SK-N-SH (cell line): ENCODE data around the gene SHQ1. TPM values are rescaled to one million over a fixed set of nuclear protein-coding genes. Genes with fewer than 3 reads are reported as not detected.
A peak's percentile ranks its signal among the peaks of the same experiment; 100 is the strongest.
"Not testable (repeated sequence)": the region's sequence is repeated elsewhere in the genome, so short reads cannot be mapped to it uniquely, and the experiment has no call there.

Experiments
- CTCF ChIA-PET: fragments of 300-600, 350-600 bp; formaldehyde crosslinking; extraction: SDS; loops from one replicate; lab custom pipeline; 2021; lab: Yijun Ruan, JAX
- POLR2A ChIA-PET: fragments of 350-600 bp; sonication (Branson Sonifier 250); formaldehyde crosslinking; extraction: SDS; loops from one replicate; lab custom pipeline; 2020; ENCODE audit warnings: antibody characterized with exemption, inconsistent platforms; lab: Yijun Ruan, JAX
- DNase-seq: peaks from one replicate; pipeline ENCODE4 v3.0.0; 2012
- H2AFZ ChIP-seq: fragments of 200-600 bp; sonication (generic); 2 replicates; pipeline ENCODE4 v1.8.1; 2016; ENCODE audit warnings: antibody characterized with exemption, mild to moderate bottlenecking, low read depth
- H3F3A ChIP-seq: fragments of 200-600 bp; sonication (generic); replicated peaks from 2 replicates; pipeline ENCODE3; 2016; ENCODE audit warnings: antibody characterized with exemption, mild to moderate bottlenecking; ENCODE audit not compliant: insufficient read depth
- H3K27ac ChIP-seq, 2 experiments: fragments of 200-500 bp in 1 of 2; fragments of 200-600 bp in 1 of 2; sonication (Bioruptor generic) in 1 of 2; sonication (generic), shearing (Covaris generic) in 1 of 2; 2 replicates each; pipeline versions ENCODE4 v1.5.1 to v1.6.1; 2014 to 2016; ENCODE audit warnings: low read depth in 2 of 2, inconsistent platforms in 1 of 2, low read length in 1 of 2, mild to moderate bottlenecking in 1 of 2, mixed read lengths in 1 of 2
- H3K27me3 ChIP-seq: fragments of 200-600 bp; sonication (generic), shearing (Covaris generic); 2 replicates; pipeline ENCODE4 v1.6.1; 2016; ENCODE audit warnings: mixed run types; ENCODE audit not compliant: insufficient read depth
- H3K36me3 ChIP-seq, 2 experiments: fragments of 200-500 bp in 1 of 2; fragments of 200-600 bp in 1 of 2; sonication (Bioruptor generic) in 1 of 2; sonication (generic) in 1 of 2; replicated peaks in 1 of 2; 2 replicates each; pipeline versions ENCODE3 to v1.5.1; 2014 to 2016; ENCODE audit warnings: low read length in 1 of 2, mild to moderate bottlenecking in 1 of 2; ENCODE audit not compliant: insufficient read depth in 2 of 2, control insufficient read depth in 1 of 2
- H3K4me1 ChIP-seq, 2 experiments: fragments of 200-500 bp in 1 of 2; fragments of 200-600 bp in 1 of 2; sonication (Bioruptor generic) in 1 of 2; sonication (generic), shearing (Covaris generic) in 1 of 2; 2 replicates each; pipeline versions ENCODE4 v1.5.1 to v1.6.1; 2014 to 2016; ENCODE audit warnings: low read depth in 1 of 2, low read length in 1 of 2, mixed run types in 1 of 2; ENCODE audit not compliant: insufficient read depth in 2 of 2, control insufficient read depth in 1 of 2
- H3K4me2 ChIP-seq: fragments of 200-600 bp; sonication (generic), shearing (Covaris generic); 2 replicates; pipeline ENCODE4 v1.6.1; 2017; ENCODE audit warnings: mixed run types
- H3K4me3 ChIP-seq, 2 experiments: fragments of 200-500 bp in 1 of 2; fragments of 200-600 bp in 1 of 2; sonication (Bioruptor generic) in 1 of 2; sonication (generic), shearing (Covaris generic) in 1 of 2; 2 replicates each; pipeline versions ENCODE4 v1.5.1 to v1.8.1; 2014 to 2016; ENCODE audit warnings: low read depth in 2 of 2, inconsistent platforms in 1 of 2, low read length in 1 of 2, mild to moderate bottlenecking in 1 of 2, mixed read lengths in 1 of 2, moderate library complexity in 1 of 2
- H3K79me2 ChIP-seq: fragments of 200-600 bp; sonication (generic); 2 replicates; pipeline ENCODE4 v1.8.1; 2017; ENCODE audit warnings: mild to moderate bottlenecking; ENCODE audit not compliant: insufficient read depth
- H3K9ac ChIP-seq: fragments of 200-600 bp; sonication (generic); 2 replicates; pipeline ENCODE4 v1.6.1; 2017; ENCODE audit warnings: mixed run types
- H3K9me2 ChIP-seq: fragments of 200-600 bp; sonication (generic); 2 replicates; pipeline ENCODE4 v1.6.1; 2017; ENCODE audit warnings: mixed run types
- H3K9me3 ChIP-seq: fragments of 200-600 bp; sonication (generic); 2 replicates; pipeline ENCODE4 v1.6.1; 2017; ENCODE audit warnings: mixed run types, mild to moderate bottlenecking, moderate library complexity
- H4K20me1 ChIP-seq: fragments of 200-600 bp; sonication (generic); 2 replicates; pipeline ENCODE4 v1.6.1; 2017; ENCODE audit warnings: mild to moderate bottlenecking, mixed run types; ENCODE audit not compliant: insufficient read depth
- ELF1 ChIP-seq: IDR thresholded peaks from 2 replicates; pipeline ENCODE4 v1.4.0; 2012
- FOSL2 ChIP-seq: IDR thresholded peaks from 2 replicates; pipeline ENCODE4 v1.4.0; 2012; ENCODE audit warnings: low read depth, mild to moderate bottlenecking, moderate library complexity, borderline replicate concordance
- GABPA ChIP-seq: IDR thresholded peaks from 2 replicates; pipeline ENCODE4 v1.4.0; 2012; ENCODE audit warnings: low read depth, mild to moderate bottlenecking
- GATA2 ChIP-seq: sonication (generic); formaldehyde crosslinking; IDR thresholded peaks from 2 replicates; pipeline ENCODE4 v1.5.0; 2020; ENCODE audit warnings: mild to moderate bottlenecking, missing genetic modification reagents
- MXI1 ChIP-seq: IDR thresholded peaks from 2 replicates; pipeline ENCODE4 v1.6.1; 2012; ENCODE audit warnings: mild to moderate bottlenecking, low read depth, low read length, improper control_type of control experiment
- NFIC ChIP-seq: IDR thresholded peaks from 2 replicates; pipeline ENCODE4 v1.4.0; 2012; ENCODE audit warnings: borderline replicate concordance
- RAD21 ChIP-seq: IDR thresholded peaks from 2 replicates; pipeline ENCODE4 v1.6.1; 2012; ENCODE audit warnings: mild to moderate bottlenecking, low read length
- RCOR1 ChIP-seq: fragments of 150-350 bp; IDR thresholded peaks from 2 replicates; pipeline ENCODE4 v1.6.1; 2017; ENCODE audit warnings: antibody characterized with exemption, low read length
- USF1 ChIP-seq: IDR thresholded peaks from 2 replicates; pipeline ENCODE4 v1.4.0; 2012; ENCODE audit warnings: low read depth, borderline replicate concordance
- USF2 ChIP-seq: fragments of 150-350 bp; IDR thresholded peaks from 2 replicates; pipeline ENCODE4 v1.6.1; 2017; ENCODE audit warnings: antibody characterized with exemption, low read length, low read depth, borderline replicate concordance
- WGBS: methylation state at CpG from one replicate; pipeline ENCODE4 v1.1.6; 2017; ENCODE audit warnings: low lambda C conversion rate; 5-methylcytosine and 5-hydroxymethylcytosine counted together
- polyA plus RNA-seq, 3 experiments: library from polyadenylated mRNA; depleted of rRNA; stranded (reverse); fragments of >200 nt; gene quantifications; 2 replicates each; pipeline ENCODE4 v1.2.3, GENCODE V29; 2012

The SHQ1 gene
- polyA plus RNA-seq, 1 of the 3 experiments (the other 2 are of a cell fraction) = 10.5 TPM

GRCh38 chr3:72791161-72791560 is 57.1 kb downstream of the SHQ1 start:
- H3F3A ChIP-seq = no peaks in the 10 kb centered on the region
- H3K4me2 ChIP-seq = no peak overlapping the region
- H3K27me3 ChIP-seq = no peaks in the 10 kb centered on the region
- H3K9me3 ChIP-seq = no peaks in the 10 kb centered on the region
- H3K4me1 ChIP-seq = no peaks in the 10 kb centered on the region; a peak in 1 of 4 replicates
- H2AFZ ChIP-seq = no peak overlapping the region
- H3K4me3 ChIP-seq = no peak overlapping the region
- ChIA-PET CTCF (interaction anchor here (1.2 to 1.9 kb wide), 3 partner anchors 125 to 916 kb away, joined by 3 to 4 read pairs (median 4); no protein-coding TSS in a partner anchor), POLR2A (no interaction called here)
- H3K79me2 ChIP-seq = no peaks in the 10 kb centered on the region
- TF ChIP-seq USF2 (no peak), RCOR1 (0 out of 2 replicates have a peak, but pooled peaks have one; percentile 26), ELF1 (no peak), FOSL2 (no peak), USF1 (no peak), RAD21 (0 out of 2 replicates have a peak, but pooled peaks have one; percentile 6)
- peaks cover 13 to 23% of the 10 kb centered on the region in 2 experiments for H3K36me3 ChIP-seq
- H3K9me2 ChIP-seq = no peaks in the 10 kb centered on the region
- no peak overlapping the region for H3K27ac ChIP-seq
- 91% methylated on average over 1 of the region's 1 CpG for WGBS
- DNase-seq = peak; percentile 42
- H4K20me1 ChIP-seq = no peaks in the 10 kb centered on the region
- H3K9ac ChIP-seq = no peak overlapping the region

GRCh38 chr3:72789786-72790185 is 58.5 kb downstream of the SHQ1 start:
- Histone ChIP-seq H3K4me1 (no peaks in the 10 kb centered on the region; a peak in 1 of 4 replicates), H3K27me3 (no peaks in the 10 kb centered on the region), H3K79me2 (no peaks in the 10 kb centered on the region), H2AFZ (no peak overlapping the region), H3K36me3 (peaks cover 14 to 28% of the 10 kb centered on the region in 2 experiments), H3K4me2 (no peak overlapping the region), H3K9me3 (no peaks in the 10 kb centered on the region), H3F3A (no peaks in the 10 kb centered on the region), H3K9ac (no peak overlapping the region), H3K4me3 (no peak overlapping the region), H4K20me1 (no peaks in the 10 kb centered on the region), H3K9me2 (no peaks in the 10 kb centered on the region), H3K27ac (no peak overlapping the region)
- WGBS = 100% methylated on average over 1 of the region's 1 CpG
- POLR2A ChIA-PET = no interaction called here
- no peak for DNase-seq
- no peak for TF ChIP-seq USF1
- no peak for TF ChIP-seq NFIC
- TF ChIP-seq GABPA = no peak
- TF ChIP-seq GATA2 (CRISPR knock-in tag) = no peak
- no peak for TF ChIP-seq MXI1
- TF ChIP-seq, all 33 proteins: peak for 0
- CTCF ChIA-PET = no interaction called here

- DNase-seq, H2AFZ ChIP-seq, POLR2A ChIA-PET, H3K9me2 ChIP-seq, H3K79me2 ChIP-seq, H3K4me2 ChIP-seq, H3K9me3 ChIP-seq, H3K4me3 ChIP-seq, CTCF ChIA-PET, H3K27ac ChIP-seq, H3K27me3 ChIP-seq, H3F3A ChIP-seq, H4K20me1 ChIP-seq, H3K9ac ChIP-seq, H3K4me1 ChIP-seq: not testable (repeated sequence)
- peaks cover 26 to 38% of the 10 kb centered on the region in 2 experiments for H3K36me3 ChIP-seq
- WGBS = over 99% methylated on average over 22 of the region's 27 CpGs
These were observed 60.0 kb downstream of the SHQ1 start for GRCh38 chr3:72788232-72788631.
